ENCODE data around the gene GABBR2.
"Not testable (repeated sequence)": the region's sequence is repeated elsewhere in the genome, so short reads cannot be mapped to it uniquely, and the experiment has no call there.

Gene GABBR2

DNA sequence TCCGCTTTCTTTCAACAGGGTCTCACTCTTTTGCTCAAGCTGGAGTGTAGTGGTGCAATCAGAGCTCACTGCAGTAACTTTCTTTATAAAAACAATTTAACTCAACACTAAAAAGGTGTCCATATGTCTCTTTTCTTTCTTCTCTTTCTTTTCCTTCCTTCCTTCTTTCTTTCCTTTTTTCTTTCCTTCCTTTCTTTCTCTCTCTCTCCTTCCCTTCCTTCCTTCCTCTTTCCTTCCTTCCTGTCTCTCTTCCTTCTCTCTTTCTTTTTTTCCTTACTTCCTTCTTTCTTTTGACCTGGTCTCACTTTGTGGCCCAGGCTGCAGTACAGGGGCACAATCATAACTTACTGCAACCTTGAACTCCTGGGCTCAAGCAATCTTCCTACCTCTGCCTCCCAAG, 427.5 kb downstream of the GABBR2 start:
- no peak overlapping the region for H3K27ac ChIP-seq
- TF ChIP-seq, protein P1, sequence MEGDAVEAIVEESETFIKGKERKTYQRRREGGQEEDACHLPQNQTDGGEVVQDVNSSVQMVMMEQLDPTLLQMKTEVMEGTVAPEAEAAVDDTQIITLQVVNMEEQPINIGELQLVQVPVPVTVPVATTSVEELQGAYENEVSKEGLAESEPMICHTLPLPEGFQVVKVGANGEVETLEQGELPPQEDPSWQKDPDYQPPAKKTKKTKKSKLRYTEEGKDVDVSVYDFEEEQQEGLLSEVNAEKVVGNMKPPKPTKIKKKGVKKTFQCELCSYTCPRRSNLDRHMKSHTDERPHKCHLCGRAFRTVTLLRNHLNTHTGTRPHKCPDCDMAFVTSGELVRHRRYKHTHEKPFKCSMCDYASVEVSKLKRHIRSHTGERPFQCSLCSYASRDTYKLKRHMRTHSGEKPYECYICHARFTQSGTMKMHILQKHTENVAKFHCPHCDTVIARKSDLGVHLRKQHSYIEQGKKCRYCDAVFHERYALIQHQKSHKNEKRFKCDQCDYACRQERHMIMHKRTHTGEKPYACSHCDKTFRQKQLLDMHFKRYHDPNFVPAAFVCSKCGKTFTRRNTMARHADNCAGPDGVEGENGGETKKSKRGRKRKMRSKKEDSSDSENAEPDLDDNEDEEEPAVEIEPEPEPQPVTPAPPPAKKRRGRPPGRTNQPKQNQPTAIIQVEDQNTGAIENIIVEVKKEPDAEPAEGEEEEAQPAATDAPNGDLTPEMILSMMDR (conservative IDR thresholded peaks at IDR 0.05) = no peak
- TF ChIP-seq ZFX (IDR thresholded peaks at IDR 0.05) = no peak

DNA sequence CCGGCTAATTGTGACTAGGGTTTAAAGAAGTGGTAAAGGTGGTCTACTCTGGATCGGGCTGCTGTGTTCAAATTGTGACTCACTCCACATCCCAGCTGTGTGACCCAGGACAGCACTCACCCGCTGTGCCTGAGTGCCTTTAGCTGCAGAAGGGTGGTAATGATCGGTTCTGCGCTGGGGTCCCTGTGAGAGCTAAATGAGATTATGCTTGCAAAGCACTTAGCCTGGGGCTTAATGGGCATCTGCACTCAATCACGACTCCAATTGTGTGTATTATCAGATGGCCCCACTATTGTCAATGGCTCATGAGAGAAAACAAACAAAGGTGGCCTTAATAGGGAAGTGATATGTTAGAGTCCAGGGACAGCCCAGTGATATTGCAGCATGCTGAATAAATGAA, 428.2 kb downstream of the GABBR2 start:
- no peak for TF ChIP-seq ZFX (IDR thresholded peaks at IDR 0.05)
- TF ChIP-seq, protein P1 (conservative IDR thresholded peaks at IDR 0.05) = no peak
- H3K27ac ChIP-seq = no peak overlapping the region

DNA sequence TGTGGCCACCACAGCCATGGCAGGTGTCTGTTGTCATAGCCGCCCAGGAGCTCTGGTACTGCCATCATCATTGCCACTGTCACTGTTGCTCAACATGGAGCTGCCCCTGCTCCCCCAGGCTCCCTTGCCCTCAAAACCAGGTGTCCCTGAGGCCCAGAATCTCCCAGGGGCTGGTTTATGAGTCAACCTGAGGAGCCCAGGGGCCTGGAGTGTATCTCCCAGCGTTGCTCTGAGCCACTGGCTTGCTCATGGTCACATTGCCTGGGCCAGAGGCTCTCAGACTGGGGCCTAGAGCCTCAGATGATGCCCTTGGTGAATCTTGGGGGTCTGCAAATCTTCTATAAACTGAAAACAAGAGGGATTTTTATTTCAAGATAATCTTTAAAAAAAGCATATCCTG, 428.6 kb downstream of the GABBR2 start:
- TF ChIP-seq, protein P1 (conservative IDR thresholded peaks at IDR 0.05) = no peak
- TF ChIP-seq ZFX (IDR thresholded peaks at IDR 0.05) = no peak
- H3K27ac ChIP-seq = no peak overlapping the region

DNA sequence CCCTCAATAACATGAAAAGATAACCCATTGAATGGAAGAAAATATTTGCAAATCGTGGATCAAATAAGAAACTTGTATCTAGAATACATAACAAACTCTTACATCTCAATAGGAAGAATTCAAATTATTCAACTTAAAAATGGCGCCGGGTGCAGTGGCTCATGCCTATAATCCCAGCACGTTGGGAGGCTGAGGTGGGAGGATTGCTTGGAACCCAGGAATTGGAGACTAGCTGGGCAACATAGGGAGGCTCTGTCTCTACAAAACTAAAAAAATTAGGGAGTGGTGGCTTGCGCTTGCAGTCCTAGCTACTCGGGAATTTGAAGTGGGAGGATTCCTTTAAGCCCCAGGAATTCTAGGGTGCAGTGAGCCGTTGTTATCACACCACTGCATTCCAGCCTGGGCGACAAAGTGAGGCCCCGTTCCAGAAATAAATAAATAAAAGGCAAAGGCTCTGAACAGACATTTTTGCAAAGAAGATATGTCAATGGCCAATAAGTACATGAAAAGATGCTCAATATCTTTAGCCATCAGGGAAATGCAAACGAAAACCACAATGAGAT, 431.7 kb downstream of the GABBR2 start:
- no peak overlapping the region for H3K27ac ChIP-seq
- TF ChIP-seq ZFX (IDR thresholded peaks at IDR 0.05) = no peak
- TF ChIP-seq, protein P1 (conservative IDR thresholded peaks at IDR 0.05) = no peak

DNA sequence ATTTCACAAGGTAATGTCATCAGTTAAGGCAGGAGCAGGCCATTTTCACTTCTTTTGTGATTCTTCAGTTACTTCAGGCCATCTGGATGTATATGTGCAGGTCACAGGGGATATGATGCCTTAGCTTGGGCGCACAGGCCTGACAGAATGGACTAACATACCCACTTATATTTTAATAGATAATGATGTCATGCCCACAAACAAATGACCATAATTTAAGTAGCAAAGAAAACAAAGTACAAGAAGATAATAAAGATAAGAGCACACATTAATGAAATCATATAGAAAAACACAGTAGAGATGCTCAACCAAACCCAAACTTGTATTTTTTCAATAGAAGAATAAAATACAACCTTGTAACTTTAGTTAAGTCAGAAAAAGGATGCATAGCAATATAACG, 433.6 kb downstream of the GABBR2 start:
- TF ChIP-seq, protein P1 (conservative IDR thresholded peaks at IDR 0.05) = no peak
- no peak overlapping the region for H3K27ac ChIP-seq

DNA sequence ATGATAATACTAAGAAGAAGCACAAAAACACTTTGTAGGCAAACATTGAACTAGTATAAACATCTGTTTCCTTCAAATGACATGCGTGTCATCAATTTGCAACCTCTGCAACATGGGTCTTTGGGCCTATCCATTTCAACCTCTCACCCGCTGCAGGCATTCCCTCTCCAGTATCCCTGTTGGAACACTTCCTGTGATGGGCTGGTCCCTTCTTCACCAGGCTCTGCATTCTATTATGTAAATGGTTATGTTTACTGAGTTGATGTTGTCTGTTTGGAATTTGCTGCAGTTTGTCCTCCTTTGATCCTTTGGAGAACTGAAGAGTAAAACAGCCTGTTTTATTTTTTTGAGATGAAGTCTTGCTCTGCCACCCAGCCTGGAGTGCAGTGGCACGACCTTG, 436.7 kb downstream of the GABBR2 start:
- H3K27ac ChIP-seq = no peak overlapping the region
- TF ChIP-seq, protein P1 (conservative IDR thresholded peaks at IDR 0.05) = no peak
- TF ChIP-seq ZFX (IDR thresholded peaks at IDR 0.05) = no peak

GRCh38 chr9:98271479-98271878, 437.3 kb downstream of the GABBR2 start:
- TF ChIP-seq, protein P1 (conservative IDR thresholded peaks at IDR 0.05) = no peak
- TF ChIP-seq ZFX (IDR thresholded peaks at IDR 0.05) = no peak
- no peak overlapping the region for H3K27ac ChIP-seq

- not testable (repeated sequence) for H3K27ac ChIP-seq
These were observed 438.5 kb downstream of the GABBR2 start for GRCh38 chr9:98270284-98270683.

GRCh38 chr9:98269652-98270051, 439.1 kb downstream of the GABBR2 start:
- H3K27ac ChIP-seq = not testable (repeated sequence)

- not testable (repeated sequence) for H3K27ac ChIP-seq
These were observed 441.2 kb downstream of the GABBR2 start for GRCh38 chr9:98267556-98267955.
